Measurements from ENCODE around the gene IRS4.

IRS4 gene

DNA sequence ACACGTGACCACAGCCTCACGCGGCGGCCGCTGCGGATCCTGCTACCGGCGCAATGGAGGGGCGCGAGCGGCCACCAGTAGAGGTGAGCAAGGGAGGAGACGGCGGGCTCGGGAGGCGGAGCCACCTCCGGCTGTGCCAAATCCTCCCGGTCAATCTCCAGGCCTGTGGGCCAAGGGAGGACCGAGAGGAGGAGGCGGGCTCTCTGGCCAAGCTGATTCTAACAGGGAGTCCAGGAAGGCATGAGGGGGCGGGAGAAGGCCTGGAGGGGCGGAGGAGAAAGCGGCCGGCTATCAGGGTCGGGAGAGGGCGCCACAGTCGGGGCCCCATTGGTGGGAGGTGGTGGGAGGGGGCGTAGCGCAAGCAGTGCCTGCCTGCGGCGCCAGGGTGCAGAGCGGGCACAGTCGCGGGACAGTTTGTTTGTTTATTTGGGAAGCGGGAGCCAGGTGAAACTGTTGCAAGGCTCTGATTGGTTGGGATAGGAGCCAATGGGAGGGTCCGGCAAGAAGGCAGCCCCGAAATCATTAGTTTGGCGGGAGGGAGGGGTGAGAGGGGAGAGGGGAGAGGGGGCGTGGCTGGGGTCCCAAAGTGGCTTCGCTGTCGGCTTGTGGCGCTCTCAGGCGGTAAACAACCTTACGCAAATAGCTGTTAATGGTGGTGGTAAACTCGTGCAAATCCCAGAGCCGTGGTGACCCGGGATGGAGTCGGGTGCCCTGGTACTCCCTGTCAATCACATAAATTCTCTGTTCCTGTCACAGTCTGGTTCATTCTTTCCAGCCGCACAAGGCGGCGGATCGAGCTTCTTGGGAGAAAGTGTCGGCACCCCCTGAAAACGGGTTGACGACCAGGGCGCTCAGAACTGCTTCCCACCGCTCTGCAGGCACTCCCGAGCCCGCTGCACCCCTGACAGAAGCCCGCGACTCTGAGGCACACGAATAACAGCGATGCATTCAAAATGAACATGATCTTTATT, at the start of gene IRS4:
Gene IRS4, minus strand, starts transcription at position 55 of the 971 bp plus-strand sequence.
- Histone ChIP-seq H3K9me3 (ENCODE audit: insufficient read depth, low read depth, low read length) (no peaks in the 10 kb centered on the region), H4K20me1 (ENCODE audit: insufficient read depth, low read length, poor library complexity, severe bottlenecking) (no peaks in the 10 kb centered on the region), H3K27me3 (ENCODE audit: insufficient read depth, low read length, poor library complexity, severe bottlenecking) (no peaks in the 10 kb centered on the region), H3K79me2 (ENCODE audit: insufficient read depth, low read length) (no peaks in the 10 kb centered on the region), H3K4me2 (ENCODE audit: low read depth, low read length, poor library complexity, severe bottlenecking) (no peak within 1 kb of the TSS), H3K9me2 (replicated peaks; ENCODE audit: low read depth, low read length) (no peaks in the 10 kb centered on the region), H2AFZ (ENCODE audit: low read length) (no peak within 1 kb of the TSS), H3K4me1 (ENCODE audit: insufficient read depth, low read length, poor library complexity, severe bottlenecking) (no peaks in the 10 kb centered on the region), H3F3A (ENCODE audit: low read depth) (no peaks in the 10 kb centered on the region), H3K4me3 (ENCODE audit: low read length, poor library complexity, severe bottlenecking) (no peak within 1 kb of the TSS), H3K36me3 (ENCODE audit: insufficient read depth, low read length) (no peaks in the 10 kb centered on the region), H3K9ac (ENCODE audit: low read depth, low read length, poor library complexity, severe bottlenecking) (no peak within 1 kb of the TSS)
- TF ChIP-seq EZH2phosphoT487 (IDR thresholded peaks at IDR 0.05; ENCODE audit: borderline replicate concordance) = no peak
- TF ChIP-seq, protein P1, sequence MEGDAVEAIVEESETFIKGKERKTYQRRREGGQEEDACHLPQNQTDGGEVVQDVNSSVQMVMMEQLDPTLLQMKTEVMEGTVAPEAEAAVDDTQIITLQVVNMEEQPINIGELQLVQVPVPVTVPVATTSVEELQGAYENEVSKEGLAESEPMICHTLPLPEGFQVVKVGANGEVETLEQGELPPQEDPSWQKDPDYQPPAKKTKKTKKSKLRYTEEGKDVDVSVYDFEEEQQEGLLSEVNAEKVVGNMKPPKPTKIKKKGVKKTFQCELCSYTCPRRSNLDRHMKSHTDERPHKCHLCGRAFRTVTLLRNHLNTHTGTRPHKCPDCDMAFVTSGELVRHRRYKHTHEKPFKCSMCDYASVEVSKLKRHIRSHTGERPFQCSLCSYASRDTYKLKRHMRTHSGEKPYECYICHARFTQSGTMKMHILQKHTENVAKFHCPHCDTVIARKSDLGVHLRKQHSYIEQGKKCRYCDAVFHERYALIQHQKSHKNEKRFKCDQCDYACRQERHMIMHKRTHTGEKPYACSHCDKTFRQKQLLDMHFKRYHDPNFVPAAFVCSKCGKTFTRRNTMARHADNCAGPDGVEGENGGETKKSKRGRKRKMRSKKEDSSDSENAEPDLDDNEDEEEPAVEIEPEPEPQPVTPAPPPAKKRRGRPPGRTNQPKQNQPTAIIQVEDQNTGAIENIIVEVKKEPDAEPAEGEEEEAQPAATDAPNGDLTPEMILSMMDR (conservative IDR thresholded peaks at IDR 0.05; ENCODE audit: low read length) = no peak

DNA sequence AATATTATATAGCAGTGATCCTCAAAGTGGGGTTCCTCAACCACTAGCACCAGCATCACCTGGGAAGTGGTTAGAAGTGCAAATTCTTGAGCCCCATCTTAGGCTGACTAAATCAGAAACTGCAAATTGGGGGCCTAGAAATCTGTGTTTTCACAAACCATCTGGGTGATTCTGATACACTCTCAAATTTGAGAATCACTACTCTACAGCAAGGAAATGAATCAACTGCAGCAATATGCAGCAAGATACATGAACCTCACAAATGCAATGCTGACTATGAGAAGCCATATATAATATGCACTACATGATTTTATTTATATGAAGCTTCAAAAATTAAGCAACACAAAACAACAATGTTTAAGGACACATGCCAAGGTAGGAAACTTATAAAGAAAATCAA, 36.2 kb upstream of the IRS4 start:
- Histone ChIP-seq H3K79me2 (ENCODE audit: insufficient read depth, low read length) (no peaks in the 10 kb centered on the region), H3K4me3 (ENCODE audit: low read length, poor library complexity, severe bottlenecking) (no peak overlapping the region), H3K9me3 (ENCODE audit: insufficient read depth, low read depth, low read length) (no peaks in the 10 kb centered on the region), H4K20me1 (ENCODE audit: insufficient read depth, low read length, poor library complexity, severe bottlenecking) (no peaks in the 10 kb centered on the region), H3K4me1 (ENCODE audit: insufficient read depth, low read length, poor library complexity, severe bottlenecking) (no peaks in the 10 kb centered on the region), H3K9ac (ENCODE audit: low read depth, low read length, poor library complexity, severe bottlenecking) (no peak overlapping the region), H3F3A (ENCODE audit: low read depth) (no peaks in the 10 kb centered on the region), H2AFZ (ENCODE audit: low read length) (no peak overlapping the region), H3K27me3 (ENCODE audit: insufficient read depth, low read length, poor library complexity, severe bottlenecking) (no peaks in the 10 kb centered on the region), H3K36me3 (ENCODE audit: insufficient read depth, low read length) (no peaks in the 10 kb centered on the region), H3K4me2 (ENCODE audit: low read depth, low read length, poor library complexity, severe bottlenecking) (no peak overlapping the region), H3K9me2 (replicated peaks; ENCODE audit: low read depth, low read length) (no peaks in the 10 kb centered on the region)
- no peak for TF ChIP-seq EZH2phosphoT487 (IDR thresholded peaks at IDR 0.05; ENCODE audit: borderline replicate concordance)
- TF ChIP-seq, protein P1 (conservative IDR thresholded peaks at IDR 0.05; ENCODE audit: low read length) = no peak

GRCh38 chrX:108763559-108763958, 27.2 kb upstream of the IRS4 start:
- no peak overlapping the region for H3K4me2 ChIP-seq (ENCODE audit: low read depth, low read length, poor library complexity, severe bottlenecking)
- no peaks in the 10 kb centered on the region for H3K79me2 ChIP-seq (ENCODE audit: insufficient read depth, low read length)
- no peak overlapping the region for H3K4me3 ChIP-seq (ENCODE audit: low read length, poor library complexity, severe bottlenecking)
- no peak overlapping the region for H3K9ac ChIP-seq (ENCODE audit: low read depth, low read length, poor library complexity, severe bottlenecking)
- no peaks in the 10 kb centered on the region for H4K20me1 ChIP-seq (ENCODE audit: insufficient read depth, low read length, poor library complexity, severe bottlenecking)
- no peak overlapping the region for H2AFZ ChIP-seq (ENCODE audit: low read length)
- H3K36me3 ChIP-seq (ENCODE audit: insufficient read depth, low read length) = no peaks in the 10 kb centered on the region
- no peaks in the 10 kb centered on the region for H3K9me2 ChIP-seq (replicated peaks; ENCODE audit: low read depth, low read length)
- H3K9me3 ChIP-seq (ENCODE audit: insufficient read depth, low read depth, low read length) = no peaks in the 10 kb centered on the region
- no peak for TF ChIP-seq EZH2phosphoT487 (IDR thresholded peaks at IDR 0.05; ENCODE audit: borderline replicate concordance)
- TF ChIP-seq, protein P1 (conservative IDR thresholded peaks at IDR 0.05; ENCODE audit: low read length) = no peak
- H3F3A ChIP-seq (ENCODE audit: low read depth) = no peaks in the 10 kb centered on the region
- H3K27me3 ChIP-seq (ENCODE audit: insufficient read depth, low read length, poor library complexity, severe bottlenecking) = no peaks in the 10 kb centered on the region
- no peaks in the 10 kb centered on the region for H3K4me1 ChIP-seq (ENCODE audit: insufficient read depth, low read length, poor library complexity, severe bottlenecking)

Measured in Loucy (cell line).